ENCODE measurements around the gene IQSEC2.

Gene IQSEC2

DNA sequence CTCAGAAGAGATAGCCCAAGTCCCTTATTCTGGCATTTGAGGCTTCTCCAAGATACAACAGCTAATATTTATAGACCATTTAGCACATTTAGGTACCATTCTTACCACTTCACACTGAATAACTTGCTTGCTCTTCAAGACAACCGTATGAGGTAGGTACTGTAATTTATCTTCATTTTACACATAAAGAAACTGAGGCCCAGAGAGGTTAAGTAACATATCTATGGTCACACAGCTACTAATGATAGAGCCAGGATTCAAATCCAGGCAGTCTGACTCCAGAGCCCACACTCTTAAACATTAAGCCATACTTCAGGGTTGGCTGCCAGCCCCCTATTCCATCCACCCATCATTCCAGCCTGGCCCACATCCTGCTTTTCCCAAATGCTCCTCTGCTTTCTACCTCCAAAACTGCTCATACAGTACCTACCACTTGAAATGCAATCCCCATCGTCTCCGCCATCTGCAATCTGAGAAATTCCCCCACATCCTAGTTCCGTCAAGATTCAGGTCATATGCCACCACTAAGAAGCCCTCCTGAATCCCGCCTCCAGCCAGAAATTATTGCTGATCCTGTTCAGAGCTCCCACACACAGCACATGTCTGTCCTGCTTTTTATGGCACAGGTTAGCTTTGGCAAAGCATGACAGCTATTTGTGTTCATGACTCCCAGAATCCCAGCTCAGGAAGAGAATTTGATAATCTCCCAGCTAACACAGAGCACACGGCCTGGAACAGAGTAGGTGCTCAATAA lies 23.5 kb downstream of the IQSEC2 start:
- no peak for TF ChIP-seq CTCF (IDR thresholded peaks at IDR 0.05; ENCODE audit: low read depth, low read length)
- no peak overlapping the region for H3K4me3 ChIP-seq (ENCODE audit: low read depth, low read length)

DNA sequence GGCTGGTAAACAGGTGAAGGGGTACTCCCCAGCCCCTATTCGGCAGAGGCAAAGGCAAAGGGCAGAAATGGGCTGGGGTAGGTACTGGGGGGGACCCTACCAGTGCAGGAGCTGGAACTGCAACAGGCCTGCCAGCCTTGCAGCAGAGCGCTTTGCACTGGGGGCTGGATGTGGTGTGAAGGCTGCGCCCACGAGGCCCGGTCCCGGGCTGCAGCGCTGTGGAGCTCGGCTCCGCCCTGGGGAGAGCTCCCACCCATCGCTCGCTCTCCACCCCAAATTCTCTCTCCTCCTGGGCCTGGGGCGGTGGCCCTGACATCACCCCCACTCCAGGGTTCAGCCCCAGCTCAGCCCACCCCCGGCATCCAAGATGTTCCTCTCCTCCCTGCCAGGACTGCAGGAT lies 24.2 kb downstream of the IQSEC2 start:
- TF ChIP-seq CTCF (IDR thresholded peaks at IDR 0.05; ENCODE audit: low read depth, low read length), result no peak
- H3K4me3 ChIP-seq (ENCODE audit: low read depth, low read length), result no peak overlapping the region

DNA sequence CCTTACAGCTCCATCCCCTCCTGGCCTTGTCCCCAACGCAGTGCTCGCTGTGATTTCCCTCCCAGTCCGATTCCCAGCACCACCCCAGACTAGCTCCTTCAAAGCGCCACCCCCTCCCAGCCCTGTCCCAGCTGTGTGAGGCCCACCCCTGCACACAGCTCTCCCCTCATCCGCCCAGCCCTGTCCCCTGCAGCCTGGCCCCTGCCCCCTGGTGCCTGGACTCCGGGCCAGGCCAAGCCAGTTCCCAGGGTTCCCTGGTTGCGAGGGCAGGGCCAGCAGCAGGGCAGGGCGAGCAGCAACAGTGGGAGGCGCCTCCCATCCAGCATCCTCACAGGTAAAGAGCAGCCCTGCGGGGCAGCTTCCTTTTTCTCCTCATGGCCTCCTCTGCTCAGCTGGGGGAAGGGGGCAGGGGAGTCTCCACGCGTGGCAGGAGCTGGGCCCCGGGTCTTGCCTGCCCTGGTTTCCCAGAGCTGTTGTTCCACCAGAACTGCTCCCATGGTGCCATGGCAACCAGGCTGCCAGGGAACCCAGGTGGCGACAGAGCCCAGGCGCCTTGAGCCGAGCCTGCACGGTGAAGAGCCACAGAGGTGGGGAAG lies 24.8 kb downstream of the IQSEC2 start:
- no peak for TF ChIP-seq CTCF (IDR thresholded peaks at IDR 0.05; ENCODE audit: low read depth, low read length)
- no peak overlapping the region for H3K4me3 ChIP-seq (ENCODE audit: low read depth, low read length)

DNA sequence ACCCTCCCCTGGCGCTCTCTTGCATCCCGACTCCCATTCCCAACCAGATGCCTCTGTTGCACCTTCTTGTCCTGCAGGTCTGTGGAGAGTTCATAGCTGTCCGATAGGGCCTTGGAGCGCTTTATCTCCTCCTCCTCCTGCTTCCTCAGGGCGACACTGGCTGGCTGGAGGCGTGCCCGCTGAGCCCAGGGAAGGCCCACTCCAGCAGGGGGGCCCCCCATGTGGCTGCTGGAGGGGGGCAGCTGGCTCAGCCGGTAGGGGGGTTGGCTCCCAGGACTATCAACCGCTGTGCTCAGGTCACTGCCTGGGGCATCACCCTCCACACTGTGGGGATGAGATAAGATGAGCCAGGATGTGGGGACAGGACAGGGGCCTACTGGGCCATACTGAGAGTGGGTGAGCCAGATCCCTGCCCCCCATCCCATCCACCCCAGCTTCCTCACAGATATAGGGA lies 25.6 kb downstream of the IQSEC2 start:
- no peak for TF ChIP-seq CTCF (IDR thresholded peaks at IDR 0.05; ENCODE audit: low read depth, low read length)
- no peak overlapping the region for H3K4me3 ChIP-seq (ENCODE audit: low read depth, low read length)

DNA sequence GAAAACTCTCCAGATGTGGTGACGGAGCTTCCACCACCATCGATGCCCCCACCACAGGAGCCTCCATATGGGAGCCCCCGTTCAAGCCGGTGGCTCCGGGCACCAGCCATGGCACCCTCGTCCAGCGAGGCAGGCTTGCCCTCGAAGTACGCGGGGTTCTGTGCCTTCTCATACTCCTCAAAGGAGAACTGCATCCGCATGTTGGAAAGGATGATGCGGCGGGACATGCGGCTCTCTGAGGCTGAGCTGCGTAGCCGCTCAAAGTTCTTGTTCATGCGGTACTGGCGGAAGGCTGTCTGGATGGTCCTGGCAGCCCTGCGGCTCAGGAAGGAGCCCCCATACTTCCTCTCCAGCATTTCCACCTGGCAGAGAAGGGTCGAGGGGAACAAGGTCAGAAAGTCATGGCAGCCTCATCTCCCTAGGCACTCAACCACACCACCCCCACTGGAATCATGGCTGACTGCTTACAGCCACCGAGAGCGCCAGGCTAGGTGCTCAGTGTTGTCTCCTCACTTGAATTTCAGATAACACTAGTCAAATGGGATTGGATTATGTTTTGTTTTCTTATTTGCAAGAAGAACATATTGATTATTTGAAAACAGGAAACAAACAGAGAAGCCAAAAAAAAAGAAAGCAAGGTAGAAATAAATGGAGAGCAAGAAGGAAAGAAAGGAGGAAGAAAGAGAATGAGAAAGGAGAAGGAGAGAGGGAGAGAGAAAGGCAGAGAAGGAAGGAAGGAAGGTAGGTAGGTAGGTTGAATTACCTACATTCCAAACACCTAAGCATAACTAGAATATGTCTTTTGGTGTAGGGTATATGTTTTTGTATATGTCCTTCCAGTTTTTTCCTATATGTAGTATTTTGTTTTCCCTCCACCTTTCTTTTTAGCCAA lies 26.6 kb downstream of the IQSEC2 start:
- TF ChIP-seq CTCF (IDR thresholded peaks at IDR 0.05; ENCODE audit: low read depth, low read length), result no peak
- H3K4me3 ChIP-seq (ENCODE audit: low read depth, low read length), result no peak overlapping the region

DNA sequence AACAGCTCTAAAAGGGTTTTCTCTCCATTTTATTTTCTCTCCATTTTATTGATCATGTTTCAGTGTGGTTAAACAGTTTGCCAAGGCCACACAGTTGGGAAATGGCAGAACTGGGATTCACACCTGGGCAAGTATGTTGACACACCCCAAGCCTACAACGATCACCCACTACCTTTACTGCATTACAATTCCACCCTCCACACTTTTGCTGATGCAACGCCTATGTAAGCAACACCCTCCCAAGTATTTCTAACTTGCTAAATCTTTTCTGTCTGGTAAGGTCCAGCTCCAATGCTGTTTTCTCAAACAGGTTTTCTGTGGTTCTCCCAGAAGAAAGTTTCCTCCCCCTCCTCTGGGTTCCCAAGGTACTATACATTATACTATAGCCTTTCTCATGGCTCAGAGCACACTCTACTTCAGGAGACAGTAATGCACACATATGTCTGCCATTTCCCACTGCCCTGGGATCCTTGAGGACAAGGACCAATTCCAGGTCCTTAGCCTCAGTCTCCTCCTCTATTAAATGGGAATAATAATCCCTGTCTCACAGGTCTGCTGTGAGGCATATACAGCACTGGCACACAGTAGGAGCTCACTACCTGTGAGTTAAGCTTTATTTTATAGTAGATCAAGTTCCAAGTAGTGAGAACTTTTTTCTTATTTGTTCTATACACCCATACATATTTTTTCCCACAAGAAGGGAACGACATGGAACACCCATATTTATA lies 27.9 kb downstream of the IQSEC2 start:
- TF ChIP-seq CTCF (IDR thresholded peaks at IDR 0.05; ENCODE audit: low read depth, low read length), result no peak
- H3K4me3 ChIP-seq (ENCODE audit: low read depth, low read length), result no peak overlapping the region

All from WI38 (cell line).